Activated CD8-positive, alpha-beta memory T cell treated with anti-CD3 and anti-CD28 coated beads, Interleukin-2, amount 50 U/mL, for 1 hour (primary cell): Measurements from ENCODE around the gene CDC20B.

Experiments used
- DNase-seq: peaks from one replicate; pipeline ENCODE4 v3.0.0-alpha.2; 2020; ENCODE audit errors: extremely low read depth

Gene CDC20B

DNA sequence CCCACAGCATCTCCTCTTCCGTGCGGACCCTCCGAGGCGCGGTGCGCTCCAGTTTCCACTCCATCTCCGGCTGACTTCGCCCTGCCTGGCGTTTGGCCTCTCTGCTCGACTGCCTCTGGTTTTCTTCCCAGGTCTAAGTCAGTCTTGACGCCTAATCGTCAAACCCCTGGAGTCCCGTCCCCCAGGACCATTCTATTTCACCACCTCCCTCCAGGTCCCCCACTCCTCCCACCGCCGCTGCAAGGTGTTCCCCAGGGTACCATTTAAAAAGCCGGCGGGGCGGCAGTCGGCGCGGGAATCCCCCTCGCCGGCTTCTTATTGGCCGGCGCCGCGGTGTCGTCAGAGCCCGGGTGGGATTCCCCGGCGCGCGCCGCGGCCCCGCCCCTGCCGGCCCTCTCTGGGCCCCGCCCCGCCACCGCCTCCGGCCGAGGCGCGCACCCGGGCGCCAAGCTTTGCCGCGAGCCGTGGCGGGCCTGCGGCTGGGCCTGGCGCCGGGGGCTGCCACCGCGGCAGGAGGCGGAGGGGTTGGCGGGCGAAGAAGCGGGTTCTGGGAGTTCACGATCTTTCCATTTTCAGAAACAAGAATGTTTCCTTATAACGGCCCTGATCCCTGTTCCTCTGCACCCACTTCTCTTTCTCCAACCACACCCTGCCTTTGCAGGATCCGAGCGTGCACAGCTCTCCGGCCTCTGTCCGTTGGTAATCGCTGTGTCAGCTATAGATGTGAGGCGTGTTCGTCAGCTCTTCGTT lies at the start of gene CDC20B:
CDC20B (minus strand) TSS at position 241 of the 750 bp plus-strand sequence; CDS start at position 64, 177 bp downstream.
- peak; percentile 22 for DNase-seq

DNA sequence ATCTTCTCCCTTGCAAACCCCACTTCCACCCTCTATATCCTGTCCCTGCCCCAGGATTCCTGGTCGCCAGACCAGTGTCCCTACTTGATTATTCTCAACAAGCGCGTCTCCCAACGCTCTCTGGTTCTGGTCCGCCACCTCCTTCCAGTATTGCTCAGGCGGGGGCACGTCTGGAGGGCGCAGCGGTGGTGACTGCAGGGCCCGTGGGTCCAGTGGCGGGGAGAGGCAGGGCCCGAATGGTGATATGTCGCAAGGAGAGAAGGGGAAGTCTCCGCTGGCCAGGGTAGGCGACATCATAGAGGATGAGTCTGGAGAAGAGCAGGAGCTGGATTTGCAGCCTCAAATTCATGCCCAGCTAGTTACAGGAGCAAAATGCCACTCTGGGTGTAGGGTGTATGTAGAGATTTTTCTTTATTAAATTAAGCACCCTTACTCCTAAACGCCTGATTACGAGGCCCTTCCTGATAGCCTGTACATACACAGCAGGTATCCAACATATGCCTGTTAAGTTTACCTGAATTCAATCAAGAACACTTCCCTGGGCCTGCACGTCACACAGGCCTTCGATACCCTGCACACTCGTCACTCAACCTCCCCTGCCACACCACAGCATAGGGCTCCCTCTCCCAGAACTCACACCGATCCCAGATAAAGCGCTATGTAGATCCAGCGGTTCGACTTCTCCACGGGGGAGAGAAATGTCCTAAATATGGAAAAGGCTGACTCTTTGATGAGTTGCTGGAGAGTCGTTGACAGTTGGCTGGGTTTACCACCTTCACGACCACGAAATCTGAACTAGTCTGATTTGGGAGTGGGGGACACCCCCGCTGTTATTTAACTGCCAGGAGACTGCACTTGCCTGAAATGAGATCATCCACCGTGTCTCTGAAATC lies 49.4 kb upstream of the CDC20B start:
- no peak for DNase-seq

- no peak for DNase-seq
Observed at GRCh38 chr5:55220433-55221185, 47.6 kb upstream of the CDC20B start.

DNA sequence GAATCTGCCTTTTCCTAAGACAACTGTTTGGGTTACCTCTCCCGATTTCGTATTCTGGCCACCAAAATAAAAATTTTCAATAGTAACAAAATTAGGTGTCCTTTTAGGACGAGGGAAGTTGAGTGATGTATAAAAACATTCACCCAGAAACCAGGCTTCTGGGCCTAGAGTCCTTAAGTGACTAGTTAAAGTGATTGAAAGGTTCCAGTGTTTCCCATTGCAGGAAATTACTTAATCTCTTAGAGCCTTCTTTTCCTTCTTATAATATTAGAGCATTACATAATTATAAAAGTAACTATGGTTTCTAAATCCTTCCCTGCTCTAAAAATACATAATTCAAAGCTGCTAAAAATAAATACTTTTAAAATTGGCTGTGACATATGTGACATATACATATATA lies 46.8 kb upstream of the CDC20B start:
- DNase-seq = no peak

GRCh38 chr5:55218967-55219366 lies 46.0 kb upstream of the CDC20B start:
- DNase-seq = no peak

- no peak for DNase-seq
Observed at GRCh38 chr5:55211184-55211874, 38.4 kb upstream of the CDC20B start.

DNA sequence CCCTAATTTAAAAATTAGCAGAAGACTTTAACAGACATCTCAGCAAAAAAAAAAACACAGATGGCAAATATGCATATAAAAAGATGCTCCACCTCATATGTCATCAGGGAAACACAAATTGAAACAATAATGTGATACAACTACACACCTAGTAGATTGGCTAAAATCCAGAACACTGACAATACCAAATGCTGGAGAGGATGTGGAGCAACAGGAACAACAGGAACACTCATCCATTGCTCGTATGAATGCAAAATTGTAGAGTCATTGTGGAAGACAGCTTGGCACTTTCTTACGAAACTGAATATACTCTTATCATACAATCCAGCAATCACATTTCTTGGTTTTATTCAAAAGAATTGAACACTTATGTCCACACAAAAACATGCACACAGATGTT lies 32.0 kb upstream of the CDC20B start:
- DNase-seq = no peak

- DNase-seq = no peak
Observed at GRCh38 chr5:55191165-55191564, 18.2 kb upstream of the CDC20B start.

GRCh38 chr5:55188656-55189540 lies 15.9 kb upstream of the CDC20B start:
- no peak for DNase-seq

GRCh38 chr5:55187370-55187769 lies 14.4 kb upstream of the CDC20B start:
- DNase-seq = no peak

GRCh38 chr5:55180016-55180415 lies 7.0 kb upstream of the CDC20B start:
- DNase-seq = no peak

GRCh38 chr5:55177078-55177477 lies 4.1 kb upstream of the CDC20B start:
- no peak for DNase-seq

GRCh38 chr5:55176176-55176818 lies 3.3 kb upstream of the CDC20B start:
- DNase-seq = no peak

DNA sequence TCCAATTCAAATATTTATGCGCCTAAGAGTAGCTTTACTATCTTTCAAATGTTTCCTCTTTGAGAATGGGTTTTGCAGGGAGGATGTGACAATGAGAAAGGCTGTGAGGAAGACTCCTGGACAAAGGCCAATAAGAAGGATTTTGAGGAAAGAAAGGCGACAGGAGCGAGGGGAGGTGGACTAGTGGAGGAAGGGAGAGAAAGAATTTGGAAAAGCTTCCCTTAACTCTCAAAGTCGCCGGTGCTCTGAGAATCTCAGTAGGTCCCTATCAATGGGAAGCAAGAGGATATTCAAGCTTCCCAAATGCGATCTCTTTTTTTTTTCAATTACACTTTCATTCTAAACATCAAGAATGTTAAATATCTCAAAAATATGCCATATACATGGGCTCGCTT lies 2.8 kb upstream of the CDC20B start:
- DNase-seq = no peak

DNA sequence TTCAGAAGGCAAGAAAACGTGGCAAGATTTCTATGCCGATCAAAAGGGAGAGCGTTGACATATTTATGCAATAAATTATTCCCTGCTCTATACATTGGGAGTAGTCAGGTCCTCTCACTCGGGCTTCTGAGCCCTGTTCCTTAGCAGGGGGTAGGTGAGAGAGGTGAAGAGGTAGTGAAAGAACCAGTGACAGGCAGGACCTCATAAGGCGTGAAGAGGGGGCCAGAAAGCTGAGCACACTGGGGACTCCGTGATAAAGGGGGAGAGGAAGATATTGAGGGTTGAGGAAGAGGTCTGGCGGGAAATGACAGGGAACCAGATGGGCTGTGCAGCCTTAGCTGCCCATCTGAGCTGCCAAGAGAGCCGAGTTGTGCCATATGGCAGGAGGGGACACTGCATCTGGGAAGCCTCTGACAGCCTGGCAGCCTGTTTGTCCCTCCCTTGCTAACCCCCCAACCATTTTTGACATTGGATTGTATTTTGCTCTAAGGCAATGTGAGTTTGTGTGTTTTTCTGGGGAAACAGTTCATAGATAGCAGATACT lies 782 bp upstream of the CDC20B start:
- no peak for DNase-seq

GRCh38 chr5:55172051-55172899 lies 702 bp downstream of the CDC20B start:
- DNase-seq = peak; percentile 23

- DNase-seq = no peak
Observed at GRCh38 chr5:55171471-55171870, 1.5 kb downstream of the CDC20B start.

- DNase-seq = no peak
Observed at GRCh38 chr5:55162666-55163065, 10.3 kb downstream of the CDC20B start.
